Stimulated activated naive CD4-positive, alpha-beta T cell (primary cell): ENCODE measurements around the gene CACNG7.
"Not testable (repeated sequence)": the region's sequence is repeated elsewhere in the genome, so short reads cannot be mapped to it uniquely, and the experiment has no call there.

Source experiments
- DNase-seq, 6 experiments: peaks; one replicate each; lab custom pipeline; 2025; lab: John Stamatoyannopoulos, UW

CACNG7 gene

GRCh38 chr19:53908935-53909415 is at the start of gene CACNG7:
TSS of gene CACNG7 (plus strand) at chr19:53909278. CDS start at chr19:53912832, 3,554 bp downstream.
- DNase-seq = no peak

- DNase-seq = no peak
Measured at GRCh38 chr19:53864308-53864836, 44.7 kb upstream of the CACNG7 start.

GRCh38 chr19:53865523-53865917 is 43.6 kb upstream of the CACNG7 start:
- peak in 1 of 6 experiments; percentile 34 for DNase-seq

GRCh38 chr19:53865918-53866864 is 42.9 kb upstream of the CACNG7 start:
- peak in 5 of 6 experiments; percentile 21 to 65 (median 47) for DNase-seq

GRCh38 chr19:53866865-53867224 is 42.2 kb upstream of the CACNG7 start:
- no peak for DNase-seq

- DNase-seq = peak; percentile 99 to 100 (median 100)
Measured at GRCh38 chr19:53867225-53868090, 41.6 kb upstream of the CACNG7 start, which contains the start of gene MYADM. TSS of gene MYADM (plus strand) at chr19:53867883. CDS start at chr19:53873530, 5,647 bp downstream.

GRCh38 chr19:53868091-53868891 is 40.8 kb upstream of the CACNG7 start:
- peak; percentile 41 to 71 (median 64) for DNase-seq

- DNase-seq = peak; percentile 84 to 97 (median 93)
Measured at GRCh38 chr19:53868892-53869804, 39.9 kb upstream of the CACNG7 start.

GRCh38 chr19:53869805-53870484 is 39.1 kb upstream of the CACNG7 start:
- DNase-seq = not testable (repeated sequence)

GRCh38 chr19:53870485-53870844 is 38.6 kb upstream of the CACNG7 start:
- peak in 2 of 6 experiments; percentile 16 to 17 for DNase-seq

GRCh38 chr19:53871454-53871853 is 37.6 kb upstream of the CACNG7 start:
- DNase-seq = peak in 2 of 6 experiments; percentile 20 to 23

- DNase-seq = peak in 1 of 6 experiments; percentile 9
Measured at GRCh38 chr19:53872762-53873161, 36.3 kb upstream of the CACNG7 start.

- peak in 1 of 6 experiments; percentile 59 for DNase-seq
Measured at GRCh38 chr19:53873773-53874605, 35.1 kb upstream of the CACNG7 start.

GRCh38 chr19:53874606-53874990 is 34.5 kb upstream of the CACNG7 start:
- DNase-seq = peak in 3 of 6 experiments; percentile 40 to 67 (median 57)

- DNase-seq = peak in 1 of 6 experiments; percentile 16
Measured at GRCh38 chr19:53875602-53876325, 33.3 kb upstream of the CACNG7 start.

GRCh38 chr19:53876651-53877224 is 32.3 kb upstream of the CACNG7 start:
- peak in 1 of 6 experiments; percentile 32 for DNase-seq

GRCh38 chr19:53877361-53877766 is 31.7 kb upstream of the CACNG7 start:
- DNase-seq = peak; percentile 51 to 75 (median 66)
